CD4-positive, alpha-beta T cell treated with Interleukin-21 for 1 hour (primary cell): Measurements from ENCODE around the gene PDGFRB.

Source experiments
- DNase-seq: peaks from one replicate; pipeline ENCODE4 v3.0.0-alpha.2; 2020

Gene PDGFRB

GRCh38 chr5:150181766-150182545 is 26.3 kb upstream of the PDGFRB start:
- no peak for DNase-seq

GRCh38 chr5:150181027-150181426 is 25.4 kb upstream of the PDGFRB start:
- DNase-seq, result no peak

- no peak for DNase-seq
These were observed 24.8 kb upstream of the PDGFRB start for GRCh38 chr5:150180241-150181026.

- DNase-seq, result no peak
These were observed 23.5 kb upstream of the PDGFRB start for GRCh38 chr5:150179019-150179620.

- DNase-seq, result no peak
These were observed 22.6 kb upstream of the PDGFRB start for GRCh38 chr5:150178262-150178661.

GRCh38 chr5:150177721-150178120 is 22.1 kb upstream of the PDGFRB start:
- no peak for DNase-seq

GRCh38 chr5:150176745-150177477 is 21.3 kb upstream of the PDGFRB start:
- DNase-seq, result no peak

GRCh38 chr5:150175536-150175935 is 19.9 kb upstream of the PDGFRB start:
- no peak for DNase-seq

- DNase-seq, result no peak
These were observed 19.4 kb upstream of the PDGFRB start for GRCh38 chr5:150175076-150175475.

GRCh38 chr5:150174285-150174684 is 18.6 kb upstream of the PDGFRB start:
- no peak for DNase-seq

- DNase-seq, result no peak
These were observed 17.5 kb upstream of the PDGFRB start for GRCh38 chr5:150173161-150173560.

GRCh38 chr5:150172556-150172955 is 16.9 kb upstream of the PDGFRB start:
- DNase-seq, result no peak

- DNase-seq, result no peak
These were observed 16.5 kb upstream of the PDGFRB start for GRCh38 chr5:150172145-150172544.

GRCh38 chr5:150168864-150169263 is 13.2 kb upstream of the PDGFRB start:
- no peak for DNase-seq

- DNase-seq, result no peak
These were observed 12.3 kb upstream of the PDGFRB start for GRCh38 chr5:150167908-150168307.

- no peak for DNase-seq
These were observed 11.8 kb upstream of the PDGFRB start for GRCh38 chr5:150167512-150167850.

- no peak for DNase-seq
These were observed 11.2 kb upstream of the PDGFRB start, which contains the start of gene CDX1 for GRCh38 chr5:150166650-150167511. Gene CDX1, plus strand, starts transcription at chr5:150166778. Its CDS starts 99 bp downstream, at chr5:150166877.

GRCh38 chr5:150166037-150166649 is 10.5 kb upstream of the PDGFRB start:
- DNase-seq, result no peak

GRCh38 chr5:150164211-150164980 is 8.8 kb upstream of the PDGFRB start:
- DNase-seq, result no peak

- DNase-seq, result no peak
These were observed 8.0 kb upstream of the PDGFRB start for GRCh38 chr5:150163547-150164059.

GRCh38 chr5:150163035-150163434 is 7.4 kb upstream of the PDGFRB start:
- DNase-seq, result no peak
